Prostate gland (tissue), 2 donors: ENCODE results near the gene PLOD3. TPM values are rescaled to one million over a fixed set of nuclear protein-coding genes. Genes with fewer than 3 reads are reported as not detected.

Experiments used
- DNase-seq: peaks from one replicate; pipeline ENCODE4 v3.0.0-alpha.2; 2019; ENCODE audit warnings: low spot score
- H3K27ac ChIP-seq, 2 donors: fragments of 200-600 bp; sonication (generic); 2 replicates each; pipeline ENCODE4 v1.5.1; 2017 to 2019
- H3K27me3 ChIP-seq: fragments of 200-600 bp; sonication (generic); replicated peaks from 2 replicates; pipeline ENCODE4 v1.5.1; 2019; ENCODE audit not compliant: insufficient read depth
- H3K36me3 ChIP-seq, 2 donors: fragments of 200-600 bp; sonication (generic); 1 replicate in 1 of 2; 2 replicates in 1 of 2; pipeline versions ENCODE4 v1.5.1 to v1.8.1; 2017 to 2019
- H3K4me1 ChIP-seq: fragments of 200-600 bp; sonication (generic); replicated peaks from 2 replicates; pipeline ENCODE4 v1.5.1; 2019
- H3K4me3 ChIP-seq, 2 donors: fragments of 200-600 bp; sonication (generic); 2 replicates each; pipeline ENCODE4 v1.5.1; 2017 to 2019
- H3K9me3 ChIP-seq: fragments of 200-600 bp; sonication (generic); 2 replicates; pipeline ENCODE4 v1.5.1; 2017
- CTCF ChIP-seq, 4 experiments: fragments of 200-600 bp in 2 of 4; fragments of 450-650 bp in 2 of 4; sonication (generic) in 2 of 4; IDR thresholded peaks; 1 replicate in 3 of 4; 2 replicates in 1 of 4; pipeline ENCODE4 v1.5.1; 2016 to 2019; ENCODE audit warnings: antibody characterized with exemption in 4 of 4, mild to moderate bottlenecking in 2 of 4, moderate library complexity in 2 of 4
- POLR2A ChIP-seq: fragments of 450-650 bp; IDR thresholded peaks from one replicate; pipeline ENCODE4 v1.6.1; 2016; ENCODE audit warnings: antibody characterized with exemption, mild to moderate bottlenecking
- POLR2AphosphoS5 ChIP-seq: sonication (generic); formaldehyde crosslinking; IDR thresholded peaks from one replicate; pipeline ENCODE4 v1.6.1; 2017; ENCODE audit warnings: antibody characterized with exemption
- WGBS: methylation state at CpG from one replicate; pipeline ENCODE4 v1.1.5; 2018; 5-methylcytosine and 5-hydroxymethylcytosine counted together
- intact Hi-C: fragments of 100-400 bp; cut with DNase I; formaldehyde crosslinking; loops from one replicate; pipeline ENCODE4 v1.14.2; 2022
- total RNA-seq, 2 donors: library from RNA; depleted of rRNA; stranded (reverse); fragments of >200 nt; gene quantifications; one replicate each; pipeline ENCODE4 v1.1.0, GENCODE V29; 2016

The PLOD3 gene
- total RNA-seq, 2 donors from 2014 or later: 24.2 to 52.5 TPM

- Histone ChIP-seq H3K4me3 (no peak overlapping the region), H3K27ac (no peak overlapping the region), H3K36me3 (peaks cover 6 to 12% of the 10 kb centered on the region in 2 donors), H3K9me3 (no peaks in the 10 kb centered on the region), H3K4me1 (no peaks in the 10 kb centered on the region), H3K27me3 (no peaks in the 10 kb centered on the region)
- WGBS: 86% methylated on average over 9 of the region's 9 CpGs
- no peak for DNase-seq
- intact Hi-C loops: no loop called here
- TF ChIP-seq POLR2AphosphoS5: no peak
- no peak for TF ChIP-seq CTCF (IDR thresholded peaks at IDR 0.05)
- no peak for TF ChIP-seq POLR2A
Observed at GRCh38 chr7:101226721-101227120, 9.3 kb upstream of the PLOD3 start.

GRCh38 chr7:101225650-101226049 lies 8.3 kb upstream of the PLOD3 start:
- DNase-seq: no peak
- WGBS: 98% methylated on average over 6 of the region's 6 CpGs
- Histone ChIP-seq H3K4me3 (no peak overlapping the region), H3K9me3 (no peaks in the 10 kb centered on the region), H3K4me1 (no peaks in the 10 kb centered on the region), H3K27me3 (no peaks in the 10 kb centered on the region), H3K27ac (no peak overlapping the region), H3K36me3 (peaks cover 6 to 12% of the 10 kb centered on the region in 2 donors)
- intact Hi-C loops: no loop called here
- TF ChIP-seq POLR2A (no peak), POLR2AphosphoS5 (no peak), CTCF (IDR thresholded peaks at IDR 0.05) (no peak)

- H3K4me1 ChIP-seq: no peaks in the 10 kb centered on the region
- TF ChIP-seq POLR2AphosphoS5 (no peak), POLR2A (no peak), CTCF (IDR thresholded peaks at IDR 0.05) (no peak)
- H3K36me3 ChIP-seq: peaks cover 6 to 12% of the 10 kb centered on the region in 2 donors
- H3K27me3 ChIP-seq: no peaks in the 10 kb centered on the region
- no peaks in the 10 kb centered on the region for H3K9me3 ChIP-seq
- H3K4me3 ChIP-seq: no peak overlapping the region
- intact Hi-C loops: no loop called here
- no peak overlapping the region for H3K27ac ChIP-seq
- no peak for DNase-seq
- 90% methylated on average over 15 of the region's 15 CpGs for WGBS
Observed at GRCh38 chr7:101223528-101223927, 6.1 kb upstream of the PLOD3 start.

- TF ChIP-seq CTCF (IDR thresholded peaks at IDR 0.05): no peak
- TF ChIP-seq POLR2A: no peak
- no peak for TF ChIP-seq POLR2AphosphoS5
- H3K27me3 ChIP-seq: no peaks in the 10 kb centered on the region
- intact Hi-C loops: no loop called here
- 88% methylated on average over 17 of the region's 27 CpGs for WGBS
- H3K36me3 ChIP-seq: peaks cover 6 to 12% of the 10 kb centered on the region in 2 donors
- H3K4me3 ChIP-seq: no peak overlapping the region
- no peaks in the 10 kb centered on the region for H3K4me1 ChIP-seq
- DNase-seq: no peak
- no peaks in the 10 kb centered on the region for H3K9me3 ChIP-seq
- no peak overlapping the region for H3K27ac ChIP-seq
Observed at GRCh38 chr7:101222275-101222830, 5.0 kb upstream of the PLOD3 start.

GRCh38 chr7:101220295-101220694 lies 2.9 kb upstream of the PLOD3 start:
- no peak overlapping the region for H3K27ac ChIP-seq
- peaks cover 4 to 12% of the 10 kb centered on the region in 2 donors for H3K36me3 ChIP-seq
- no peak for DNase-seq
- no peak overlapping the region for H3K4me3 ChIP-seq
- TF ChIP-seq CTCF (IDR thresholded peaks at IDR 0.05) (no peak), POLR2AphosphoS5 (no peak), POLR2A (no peak)
- WGBS: 88% methylated on average over 5 of the region's 5 CpGs
- no peaks in the 10 kb centered on the region for H3K9me3 ChIP-seq
- intact Hi-C loops: no loop called here
- peaks cover 8% of the 10 kb centered on the region for H3K4me1 ChIP-seq
- H3K27me3 ChIP-seq: no peaks in the 10 kb centered on the region
